ENCODE results near the gene CPXM2.

CPXM2 gene

DNA sequence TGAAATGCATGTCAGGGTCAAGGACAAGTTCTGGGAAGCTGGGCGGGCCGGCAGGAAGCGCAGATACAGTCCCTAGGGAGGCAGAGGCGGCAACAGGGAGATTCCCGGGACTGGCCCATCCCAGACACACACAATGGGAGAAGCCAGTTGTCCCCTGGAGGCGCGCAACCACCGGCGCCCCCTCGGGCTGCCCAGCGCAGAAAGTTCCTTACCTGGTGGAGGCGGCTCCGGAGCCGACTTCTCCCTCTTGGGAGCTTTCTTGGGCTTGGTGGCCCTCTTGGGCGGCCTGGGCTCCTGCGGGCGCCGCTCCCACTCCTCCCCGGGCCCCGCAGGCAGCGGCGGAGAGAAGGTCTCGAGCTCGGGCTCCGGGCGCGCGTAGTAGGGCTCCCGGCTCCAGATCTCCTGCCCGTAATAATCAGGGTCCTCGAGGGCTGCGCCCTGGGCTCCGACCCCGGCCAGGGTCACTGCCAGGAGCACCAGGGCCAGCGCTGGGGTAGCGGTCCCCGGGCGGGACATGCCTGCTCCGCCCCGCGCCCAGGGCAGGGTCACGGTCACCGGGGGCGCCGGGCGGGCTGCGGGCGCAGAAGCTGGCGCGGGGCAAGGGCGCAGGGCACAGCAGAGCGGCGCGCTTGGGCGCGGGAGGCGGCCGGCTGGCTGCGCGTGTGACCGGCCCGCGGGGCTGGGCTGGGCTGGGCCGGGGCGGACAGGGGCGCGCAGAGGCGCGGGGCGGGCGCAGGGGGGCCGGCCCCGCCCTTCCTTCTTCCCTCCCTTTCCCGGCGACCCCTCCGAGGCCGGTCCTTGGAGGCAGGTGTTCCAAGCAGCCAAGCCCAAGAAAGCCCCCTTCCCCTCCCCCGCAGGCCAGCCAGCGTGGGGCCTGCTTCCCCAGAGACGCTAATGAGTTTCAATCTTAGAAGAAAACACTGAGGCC is at the start of gene CPXM2:
CPXM2 (minus strand) TSS at position 664 of the 928 bp plus-strand sequence; CDS start at position 516, 148 bp downstream.
- DNase-seq: no peak

- DNase-seq: no peak
Measured at GRCh38 chr10:123939591-123939990, 48.0 kb upstream of the CPXM2 start.

GRCh38 chr10:123938890-123939289 is 47.3 kb upstream of the CPXM2 start:
- no peak for DNase-seq

- DNase-seq: no peak
Measured at GRCh38 chr10:123936426-123936825, 44.8 kb upstream of the CPXM2 start.

- no peak for DNase-seq
Measured at GRCh38 chr10:123935680-123936079, 44.1 kb upstream of the CPXM2 start.

- no peak for DNase-seq
Measured at GRCh38 chr10:123934846-123935245, 43.2 kb upstream of the CPXM2 start.

DNA sequence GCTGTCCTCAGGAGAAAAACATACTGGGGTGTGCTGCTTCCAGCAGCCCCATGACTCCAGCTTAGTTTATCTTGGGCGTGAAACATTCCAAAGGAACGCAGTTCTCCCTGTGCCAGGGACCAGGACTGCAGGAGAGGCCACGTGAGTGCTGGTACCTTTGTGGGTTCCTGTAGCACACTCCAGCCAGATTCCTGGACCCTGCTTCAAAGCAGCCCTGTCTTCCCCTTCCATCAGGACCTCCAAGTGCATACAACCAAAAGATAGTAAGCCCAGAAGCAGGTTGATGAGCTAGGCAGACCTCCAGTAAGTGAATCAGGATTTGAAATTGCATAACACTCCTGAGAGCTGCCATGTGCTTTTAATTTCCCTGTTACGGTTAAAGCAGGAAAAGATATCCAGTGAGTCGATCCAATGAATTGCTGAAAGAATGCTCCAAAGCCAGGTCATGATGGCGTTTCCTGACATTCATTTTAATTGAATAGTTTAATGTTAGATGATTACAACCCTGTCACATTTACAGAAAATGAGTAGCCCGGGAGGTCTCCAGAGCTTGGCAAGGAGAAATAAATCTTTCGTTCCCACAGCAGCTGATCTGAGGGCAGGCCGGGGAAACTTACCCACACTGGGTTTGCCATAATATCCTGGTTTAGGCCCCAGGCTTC is 38.9 kb upstream of the CPXM2 start:
- no peak for DNase-seq

DNA sequence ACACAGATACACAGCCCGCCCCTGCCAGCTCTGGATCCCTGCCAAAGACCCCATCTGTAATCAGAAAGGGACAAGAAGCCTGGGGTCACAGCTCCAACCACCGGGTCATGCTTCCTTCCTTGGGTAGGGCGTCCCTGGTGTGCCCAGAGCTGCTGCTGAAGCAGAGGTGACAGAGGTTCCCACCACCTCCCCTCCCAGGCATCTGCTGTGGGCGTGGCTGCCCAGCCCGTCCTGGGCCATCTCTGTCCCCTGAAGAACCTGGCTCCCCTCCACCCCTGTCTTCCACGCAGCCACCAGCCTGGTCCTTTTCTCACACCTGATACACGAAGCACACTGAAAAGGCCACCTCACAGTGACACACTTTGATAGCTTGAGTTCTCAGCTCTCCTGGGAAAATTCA is 38.2 kb upstream of the CPXM2 start:
- no peak for DNase-seq

GRCh38 chr10:123928427-123928826 is 36.8 kb upstream of the CPXM2 start:
- DNase-seq: no peak

DNA sequence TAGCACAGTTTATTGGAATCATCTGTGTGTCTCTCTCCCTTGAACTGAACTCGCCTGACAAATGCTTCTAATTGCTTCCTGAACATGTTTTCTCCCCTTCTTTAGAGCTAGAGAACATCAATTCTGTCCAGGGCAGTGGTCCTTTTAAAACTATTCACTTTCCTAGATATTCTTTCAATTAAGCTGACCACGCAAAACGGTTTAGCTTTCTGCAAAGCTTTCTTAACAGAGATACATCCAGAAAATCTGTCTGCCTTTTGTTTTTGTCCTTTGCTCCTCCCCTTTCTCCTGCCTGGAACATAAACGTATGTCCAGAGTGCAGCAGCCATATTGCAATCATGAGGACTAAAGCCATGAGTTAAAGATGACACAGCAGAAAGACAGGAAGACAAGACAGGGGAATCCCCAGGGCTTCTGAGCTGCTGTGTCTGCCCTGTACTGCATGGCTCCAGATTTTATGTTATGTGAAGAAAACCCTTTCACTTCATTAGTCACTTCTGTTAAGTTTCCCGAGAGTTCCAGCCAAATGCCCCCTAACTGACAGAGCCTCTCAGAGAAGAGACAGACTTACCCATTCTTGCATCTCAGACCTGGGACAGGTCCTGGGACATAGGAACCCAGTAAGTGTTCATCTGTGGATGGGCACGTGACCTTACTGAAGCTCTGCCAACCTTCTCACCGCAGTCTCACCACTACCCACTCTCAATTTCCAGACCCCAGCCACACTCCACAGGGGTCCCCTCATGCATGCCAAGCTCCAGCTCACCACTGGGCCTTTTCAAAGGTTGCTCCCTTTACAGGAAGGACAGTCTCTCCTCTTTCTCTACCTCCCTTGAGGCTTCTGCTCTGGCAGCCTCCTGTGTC is 35.0 kb upstream of the CPXM2 start:
- no peak for DNase-seq

- DNase-seq: no peak
Measured at GRCh38 chr10:123922126-123922525, 30.5 kb upstream of the CPXM2 start.

DNA sequence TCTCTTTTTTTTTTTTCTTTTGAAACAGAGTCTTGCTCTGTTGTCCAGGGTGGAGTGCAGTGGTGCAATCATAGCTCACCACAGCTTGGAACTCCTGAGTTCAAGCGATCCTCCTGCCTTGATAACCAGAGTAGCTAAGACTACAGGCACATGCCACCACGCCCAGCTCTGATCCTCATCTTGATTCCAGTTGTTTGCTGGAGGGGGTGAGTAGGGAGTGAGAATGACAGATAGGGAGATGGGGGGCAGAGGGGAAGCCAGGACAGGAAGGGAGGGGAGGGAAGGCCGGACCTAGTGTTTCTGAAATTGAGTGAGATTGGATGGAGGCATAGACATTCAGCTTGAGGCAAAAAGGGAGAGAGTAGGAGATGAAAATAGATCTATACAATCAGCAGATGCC is 25.2 kb upstream of the CPXM2 start:
- no peak for DNase-seq

GRCh38 chr10:123913688-123914268 is 22.2 kb upstream of the CPXM2 start:
- DNase-seq: no peak

- no peak for DNase-seq
Measured at GRCh38 chr10:123912871-123913270, 21.3 kb upstream of the CPXM2 start.

- DNase-seq: no peak
Measured at GRCh38 chr10:123912466-123912865, 20.9 kb upstream of the CPXM2 start.

DNA sequence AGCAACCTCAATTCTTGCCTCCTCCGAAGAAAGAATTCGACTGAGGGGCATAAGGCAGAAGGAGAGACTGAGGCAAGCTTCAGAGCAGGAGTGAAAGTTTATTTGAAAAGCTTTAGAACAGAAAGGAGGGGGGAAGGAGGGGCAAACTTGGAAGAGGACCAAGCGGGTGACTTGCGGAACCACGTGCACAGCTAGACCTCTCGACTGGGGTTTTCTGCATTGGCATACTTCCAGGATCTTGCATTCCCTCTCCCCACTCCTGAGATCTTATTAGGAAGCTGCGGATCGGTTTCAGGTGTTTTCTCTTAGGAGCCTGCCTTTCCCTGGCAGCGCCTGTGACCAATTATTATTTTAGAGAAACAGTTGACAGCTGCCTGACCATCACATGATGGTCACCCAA is 20.3 kb upstream of the CPXM2 start:
- no peak for DNase-seq

- DNase-seq: no peak
Measured at GRCh38 chr10:123909866-123910265, 18.3 kb upstream of the CPXM2 start.

- DNase-seq: no peak
Measured at GRCh38 chr10:123909426-123909825, 17.8 kb upstream of the CPXM2 start.

DNA sequence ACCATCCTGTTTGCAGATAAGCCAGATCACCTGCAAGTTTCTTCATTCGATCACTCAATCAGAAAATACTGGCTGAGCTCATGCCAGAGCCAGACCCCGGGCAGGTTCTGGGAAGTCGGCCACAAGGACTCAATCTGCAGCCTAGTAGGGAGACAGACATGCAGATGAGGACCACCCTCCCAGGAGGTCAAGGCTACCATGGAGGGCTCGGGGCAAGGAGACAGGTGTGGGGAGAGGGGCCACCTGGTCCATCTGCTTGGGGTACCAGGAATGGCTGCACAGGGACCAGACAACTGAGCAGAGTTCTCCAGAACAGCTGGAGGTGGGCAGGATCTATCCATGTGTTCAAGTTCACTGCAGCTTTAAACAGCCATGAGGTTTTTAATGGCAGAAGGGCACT is 16.8 kb upstream of the CPXM2 start:
- no peak for DNase-seq

DNA sequence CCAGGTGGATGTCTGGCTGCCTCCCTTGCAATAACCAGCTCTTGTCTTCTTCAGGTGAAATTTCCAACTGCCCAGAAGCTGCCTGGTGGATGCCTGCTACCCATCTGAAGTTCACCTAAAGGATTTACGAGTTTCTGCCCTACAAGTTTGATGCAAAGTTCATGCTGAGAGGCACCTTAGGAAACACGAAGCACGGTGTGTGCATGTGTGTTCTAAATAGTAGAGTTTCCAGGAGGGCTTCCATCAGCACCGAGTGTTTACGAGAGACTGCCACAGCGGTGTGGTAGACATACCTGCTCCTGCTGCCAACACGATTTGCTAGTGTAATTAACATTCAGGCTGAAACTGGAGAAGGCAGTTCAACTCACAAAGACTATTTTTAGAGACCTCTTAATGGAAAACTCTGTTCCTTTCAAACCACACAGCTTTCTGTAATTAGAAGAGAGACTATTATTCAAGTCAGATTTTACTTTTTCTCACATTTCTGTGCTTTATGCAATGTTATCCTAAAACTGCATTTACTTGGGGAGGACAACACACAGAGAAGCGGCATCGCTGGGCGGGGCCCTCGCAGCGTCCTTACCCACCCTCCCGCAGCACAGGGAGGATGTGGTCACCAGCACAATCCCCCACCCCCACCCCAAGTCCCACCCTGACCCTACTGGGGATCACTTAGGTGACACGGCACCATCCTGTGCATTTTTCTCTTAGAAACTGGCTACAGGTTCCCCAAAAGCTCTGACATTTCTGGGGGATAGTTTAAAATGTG is 15.5 kb upstream of the CPXM2 start:
- DNase-seq: no peak

DNA sequence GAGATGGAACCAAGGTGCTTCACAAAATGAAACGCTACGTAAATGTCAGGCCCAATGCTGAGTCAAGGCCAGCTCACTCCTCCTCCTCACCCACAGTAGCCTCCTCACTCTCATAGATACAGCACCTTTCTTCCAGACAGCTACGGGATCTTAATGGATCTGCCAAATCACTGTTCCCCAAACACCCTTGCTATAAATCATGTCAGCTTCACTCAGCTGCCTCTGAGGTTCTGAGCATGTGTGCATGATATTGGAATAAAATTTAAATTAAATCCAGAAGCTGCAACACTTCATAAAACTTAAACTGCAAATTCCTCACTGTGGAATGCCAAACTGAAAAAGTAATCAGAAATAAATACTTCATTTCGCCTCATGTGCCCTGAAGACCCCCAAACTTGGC is 14.7 kb upstream of the CPXM2 start:
- DNase-seq: no peak

DNA sequence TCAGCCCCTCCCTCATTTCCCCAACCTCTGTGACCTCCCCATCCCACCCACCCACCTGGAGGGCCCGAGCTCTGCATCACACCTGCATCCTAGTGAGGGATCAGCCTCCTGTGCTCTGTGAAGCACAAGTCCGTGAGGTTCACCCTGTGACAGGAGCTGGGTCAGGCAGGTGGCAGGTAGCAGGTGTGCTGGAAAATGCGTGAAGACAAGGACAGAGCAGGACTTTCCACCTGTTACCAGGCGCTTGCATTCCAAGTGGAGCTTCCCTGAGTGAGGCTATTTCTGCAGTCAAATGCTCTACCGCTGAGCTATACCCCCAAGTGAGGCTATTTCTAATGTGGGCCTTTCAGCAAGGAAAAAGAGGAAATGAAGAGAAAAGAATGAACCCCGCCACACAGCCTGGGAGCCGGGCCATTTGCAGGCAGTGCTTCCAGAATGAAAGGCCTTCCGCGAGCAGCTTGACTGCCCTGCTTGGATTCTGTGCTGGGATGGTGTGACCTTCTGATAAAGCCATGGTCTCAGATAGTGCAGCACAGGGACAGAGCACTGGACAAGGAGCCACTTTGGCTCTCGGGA is 13.3 kb upstream of the CPXM2 start:
- DNase-seq: no peak
